GM12874 (cell line): Measurements from ENCODE around the gene GSTM3.

Experiments used
- TF ChIP-seq, protein P1 (sequence below): IDR thresholded peaks from 2 replicates; pipeline ENCODE4 v1.5.1; 2011; ENCODE audit warnings: low read depth, mild to moderate bottlenecking, control low read depth, low read length, moderate library complexity; ENCODE audit not compliant: insufficient read depth

GSTM3 gene

GRCh38 chr1:109725510-109725909 lies 15.3 kb downstream of the GSTM3 start:
- TF ChIP-seq, protein P1, sequence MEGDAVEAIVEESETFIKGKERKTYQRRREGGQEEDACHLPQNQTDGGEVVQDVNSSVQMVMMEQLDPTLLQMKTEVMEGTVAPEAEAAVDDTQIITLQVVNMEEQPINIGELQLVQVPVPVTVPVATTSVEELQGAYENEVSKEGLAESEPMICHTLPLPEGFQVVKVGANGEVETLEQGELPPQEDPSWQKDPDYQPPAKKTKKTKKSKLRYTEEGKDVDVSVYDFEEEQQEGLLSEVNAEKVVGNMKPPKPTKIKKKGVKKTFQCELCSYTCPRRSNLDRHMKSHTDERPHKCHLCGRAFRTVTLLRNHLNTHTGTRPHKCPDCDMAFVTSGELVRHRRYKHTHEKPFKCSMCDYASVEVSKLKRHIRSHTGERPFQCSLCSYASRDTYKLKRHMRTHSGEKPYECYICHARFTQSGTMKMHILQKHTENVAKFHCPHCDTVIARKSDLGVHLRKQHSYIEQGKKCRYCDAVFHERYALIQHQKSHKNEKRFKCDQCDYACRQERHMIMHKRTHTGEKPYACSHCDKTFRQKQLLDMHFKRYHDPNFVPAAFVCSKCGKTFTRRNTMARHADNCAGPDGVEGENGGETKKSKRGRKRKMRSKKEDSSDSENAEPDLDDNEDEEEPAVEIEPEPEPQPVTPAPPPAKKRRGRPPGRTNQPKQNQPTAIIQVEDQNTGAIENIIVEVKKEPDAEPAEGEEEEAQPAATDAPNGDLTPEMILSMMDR = no peak

DNA sequence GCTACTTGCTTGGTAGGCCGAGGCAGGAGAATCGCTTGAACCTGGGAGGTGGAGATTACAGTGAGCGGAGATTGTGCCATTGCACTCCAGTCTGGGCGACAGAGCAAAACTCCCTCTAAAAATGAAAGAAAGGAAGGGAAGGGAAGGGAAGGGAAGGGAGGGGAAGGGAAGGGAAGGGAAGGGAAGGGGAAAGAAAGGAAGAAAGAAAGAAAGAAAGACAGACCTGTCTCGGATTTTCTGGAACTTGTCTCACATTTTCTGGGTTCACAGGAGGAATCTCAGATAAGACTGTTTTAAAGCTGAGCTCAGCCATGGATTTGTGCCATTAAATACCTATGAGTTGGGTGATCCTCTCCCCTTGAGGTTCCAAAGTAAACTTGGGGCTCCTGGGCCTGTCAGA lies 15.9 kb downstream of the GSTM3 start:
- TF ChIP-seq, protein P1 = no peak

DNA sequence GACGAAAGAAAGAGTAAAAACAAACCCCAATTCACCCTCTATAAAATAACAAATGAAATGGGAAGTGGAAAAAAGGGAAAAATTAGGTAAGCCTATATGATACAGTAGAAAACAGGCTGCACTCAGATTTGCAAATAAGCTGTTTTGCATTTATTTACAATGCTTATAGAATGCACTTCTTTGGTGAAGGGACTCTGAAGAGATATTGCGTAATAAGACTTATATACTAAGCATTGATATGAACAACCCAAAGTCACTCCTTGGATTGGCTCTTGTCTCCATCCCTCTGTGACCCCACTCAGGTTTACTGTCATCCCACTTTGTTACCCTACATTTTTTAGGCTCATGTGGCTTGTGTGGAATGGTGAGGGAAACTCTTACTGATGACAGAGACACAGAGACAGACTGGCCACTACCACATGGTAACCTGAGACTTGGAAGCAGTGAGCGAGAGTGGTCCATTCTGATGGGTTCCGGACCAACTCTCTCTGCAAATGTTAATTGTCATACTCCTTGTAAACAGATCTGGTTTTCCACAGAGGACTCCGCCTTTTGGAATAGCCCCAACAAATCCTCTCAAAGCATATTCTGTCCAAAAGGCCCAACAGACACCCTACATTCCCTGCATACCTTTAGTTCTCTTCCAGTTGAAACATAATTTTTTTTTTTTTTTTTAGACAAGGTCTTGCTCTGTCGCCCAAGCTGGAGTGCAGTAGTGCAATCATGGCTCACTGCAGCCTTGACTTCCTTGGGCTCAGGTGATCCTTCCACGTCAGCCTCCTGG lies 17.7 kb downstream of the GSTM3 start:
- TF ChIP-seq, protein P1 = no peak

DNA sequence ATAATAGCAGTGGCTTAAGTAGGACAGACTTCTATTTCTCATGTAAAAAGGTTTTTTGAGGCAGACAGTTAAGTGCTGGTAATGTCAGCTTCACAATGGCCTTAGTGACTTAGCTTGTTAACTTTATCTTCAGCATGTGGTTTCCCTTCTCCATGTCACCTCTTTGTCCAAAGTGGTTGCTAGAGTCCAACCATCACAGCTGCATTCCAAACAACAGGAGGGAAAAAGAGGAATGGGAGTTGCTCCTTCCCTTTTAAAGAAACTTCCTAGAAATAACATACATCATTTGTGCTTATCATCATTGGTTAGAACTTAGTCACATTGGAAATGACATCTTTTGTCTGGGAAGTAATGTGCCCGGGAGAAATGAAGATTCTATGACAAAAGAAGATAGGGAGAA lies 18.9 kb downstream of the GSTM3 start:
- TF ChIP-seq, protein P1 = no peak

- TF ChIP-seq, protein P1 = no peak
These were observed 19.8 kb downstream of the GSTM3 start for GRCh38 chr1:109721042-109721441.

DNA sequence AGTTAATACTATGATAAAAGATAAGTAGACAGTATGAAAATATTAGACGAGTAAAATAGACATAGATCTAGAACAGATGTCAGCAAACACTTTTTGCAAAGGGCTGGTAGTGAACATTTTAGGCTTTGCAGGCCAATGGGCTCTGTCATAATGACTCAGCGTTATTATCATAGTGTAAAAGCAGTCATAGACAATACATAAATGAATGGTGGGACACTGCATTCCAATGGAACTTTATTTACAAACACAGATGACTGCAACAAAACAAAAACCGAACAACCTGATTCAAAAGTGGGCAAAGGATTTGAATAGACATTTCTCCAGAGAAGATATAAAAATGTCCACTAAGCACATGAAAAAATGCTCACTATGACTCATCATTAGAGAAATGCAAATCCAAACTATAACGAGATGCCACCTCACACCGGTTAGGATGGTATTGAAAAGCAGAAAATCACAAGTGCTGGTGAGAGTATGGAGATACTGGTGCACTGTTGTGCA lies 21.5 kb downstream of the GSTM3 start:
- TF ChIP-seq, protein P1 = no peak

- TF ChIP-seq, protein P1 = no peak
These were observed 22.3 kb downstream of the GSTM3 start for GRCh38 chr1:109718495-109718894.
